ENCODE data around the gene KCNQ1. TPM values are rescaled to one million over a fixed set of nuclear protein-coding genes. Genes with fewer than 3 reads are reported as not detected.

The KCNQ1 gene
- total and polyA plus RNA-seq, 9 of the 15 experiments (the other 6 are each of a cell fraction or from before 2014, with no cell fraction given), result 0.44 TPM; not detected in 8

DNA sequence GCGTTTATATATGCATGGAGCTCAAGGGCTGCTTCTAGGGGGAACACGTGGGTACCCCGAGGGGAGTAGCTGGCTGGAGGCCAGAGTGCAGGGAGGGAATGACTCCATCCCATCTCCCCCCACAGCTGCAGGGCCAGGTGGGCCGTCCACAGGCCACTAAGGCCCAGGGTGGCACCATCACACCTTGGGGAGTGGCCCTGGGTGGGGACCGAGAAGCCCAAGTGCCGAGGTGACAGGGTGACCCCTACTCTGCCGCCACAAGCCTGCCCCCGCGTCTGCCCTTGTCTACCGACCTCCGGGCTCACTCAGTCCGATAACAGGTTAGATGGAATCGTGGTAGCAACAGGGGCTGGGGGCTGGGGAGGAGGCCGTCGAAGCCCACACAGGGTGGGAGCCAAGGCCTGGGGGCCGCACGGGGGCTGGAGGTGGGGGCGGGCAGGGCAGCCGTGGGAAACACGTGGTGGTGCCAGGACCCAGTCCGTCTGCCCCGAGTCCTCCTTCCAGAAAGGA, 129.3 kb downstream of the KCNQ1 start:
- no peak overlapping the region for H3K4me3 ChIP-seq
- no peaks in the 10 kb centered on the region for H3K36me3 ChIP-seq (ENCODE audit: control insufficient read depth, insufficient read depth, low read length)
- H4K20me1 ChIP-seq (replicated peaks; ENCODE audit: control insufficient read depth, insufficient read depth, low read length), result 0 out of 2 replicates have a peak, but pooled peaks cover 4% of the 10 kb centered on the region
- in situ Hi-C loops (cut with MboI) (no loop called here), intact Hi-C loops (cut with micrococcal nuclease) (no loop called here)
- no peaks in the 10 kb centered on the region for H3K79me2 ChIP-seq (ENCODE audit: control insufficient read depth, insufficient read depth, low read length)
- WGBS (ENCODE audit: insufficient coverage, low coverage, missing lambda C conversion rate), result 27% methylated on average over 9 of the region's 22 CpGs
- H3K27ac ChIP-seq (ENCODE audit: extremely low read depth, low read depth, low read length), result no peak overlapping the region
- no peak overlapping the region for H2AFZ ChIP-seq (ENCODE audit: low read depth, low read length)
- DNase-seq (ENCODE audit: extremely low read depth in 1 of 4, low spot score in 3 of 4) (no peak), ATAC-seq (no peak), FAIRE-seq (no peak)
- no peaks in the 10 kb centered on the region for H3K9me1 ChIP-seq (ENCODE audit: control insufficient read depth, insufficient read depth, low read length)
- POLR2A ChIA-PET, result interaction anchor here (0.6 to 0.9 kb wide), 2 partner anchors 13 to 58 kb away, joined by 3 read pairs; no protein-coding TSS in a partner anchor
- no peak for TF ChIP-seq SMAD1 (IDR thresholded peaks at IDR 0.05; ENCODE audit: low read depth, low read length, partially characterized antibody)
- peak; percentile 19; the same call in 1 of the 2 replicates for TF ChIP-seq NFIC (IDR thresholded peaks at IDR 0.05)
- H3K9me3 ChIP-seq (replicated peaks; ENCODE audit: control insufficient read depth, insufficient read depth, low read depth, low read length), result no peaks in the 10 kb centered on the region
- CTCF ChIA-PET (ENCODE audit: low intra/inter-chr PET ratio), result no interaction called here
- no TSS peak for BruUV-seq (replicated peaks)
- peaks cover 0 to 30% of the 10 kb centered on the region in 2 experiments; a peak in 3 of 5 replicates for H3K27me3 ChIP-seq (ENCODE audit: control insufficient read depth in 2 of 2, insufficient read depth in 2 of 2, low read length in 2 of 2)
- peak overlapping the region in 1 of 2 experiments; percentile 35; a peak in 1 of 4 replicates for H3K9ac ChIP-seq (ENCODE audit: insufficient read depth in 1 of 2, low read depth in 2 of 2, low read length in 2 of 2)
- no peak overlapping the region for H3K4me2 ChIP-seq (ENCODE audit: insufficient read depth, low read length)
- H3K4me1 ChIP-seq (replicated peaks in 1 of 2; ENCODE audit: control insufficient read depth in 2 of 2, insufficient read depth in 2 of 2, low read length in 2 of 2), result peaks cover 0 to 73% of the 10 kb centered on the region in 2 experiments; a peak in 2 of 5 replicates

DNA sequence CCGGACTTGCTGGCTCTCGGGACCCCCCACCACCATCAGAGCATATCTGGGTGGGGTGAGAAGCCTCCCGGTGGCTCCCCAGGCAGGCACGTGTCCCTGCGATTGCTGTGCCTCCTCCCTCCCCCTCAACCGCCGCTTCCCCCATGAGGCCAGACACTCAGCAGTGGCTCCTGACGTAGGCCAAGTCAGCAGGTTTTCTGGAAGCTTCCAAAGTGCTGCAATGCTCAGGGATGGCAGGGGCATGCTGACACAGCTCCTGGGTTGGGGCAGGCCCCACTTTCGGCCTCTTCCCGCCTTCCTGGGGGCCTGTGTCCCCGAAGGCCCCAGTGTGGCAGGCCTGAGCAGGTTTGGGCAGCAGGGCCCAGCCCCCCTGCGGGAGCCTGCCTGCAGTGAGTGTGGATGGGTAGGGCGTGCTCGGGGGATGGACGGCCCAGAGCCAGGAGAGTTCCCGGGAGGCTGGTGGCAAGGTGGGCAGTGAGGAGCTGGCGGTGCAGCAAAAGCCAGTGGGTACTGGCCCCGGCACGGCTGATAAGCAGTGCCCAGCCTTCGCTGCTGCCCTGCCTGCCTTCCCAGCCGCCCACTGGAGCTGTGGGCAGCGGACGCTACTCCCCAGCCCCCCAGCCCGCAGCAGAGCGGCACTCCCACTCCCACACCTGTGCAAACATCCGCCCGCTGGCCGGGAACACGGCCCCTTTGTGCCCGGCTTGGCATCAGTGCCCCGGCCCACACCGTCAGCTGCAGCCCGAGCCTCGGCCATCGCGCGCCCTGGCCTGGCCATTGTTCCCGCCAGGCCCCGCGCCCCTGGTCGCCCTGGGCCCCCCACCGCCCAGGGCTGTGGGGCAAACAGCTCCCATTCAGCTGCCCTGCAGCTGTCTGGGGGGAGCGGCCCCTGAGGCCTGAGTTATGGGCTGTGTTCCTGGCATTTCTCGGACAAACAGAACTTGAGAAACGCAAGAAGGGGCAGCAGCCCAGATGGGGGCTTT, 130.0 kb downstream of the KCNQ1 start:
- intact Hi-C loops (cut with micrococcal nuclease) (no loop called here), in situ Hi-C loops (cut with MboI) (no loop called here)
- Histone ChIP-seq H3K9ac (ENCODE audit: insufficient read depth in 1 of 2, low read depth in 2 of 2, low read length in 2 of 2) (peak overlapping the region in 1 of 2 experiments; percentile 35; a peak in 1 of 4 replicates), H3K4me3 (no peak overlapping the region), H3K27ac (ENCODE audit: extremely low read depth, low read depth, low read length) (no peak overlapping the region), H3K4me2 (ENCODE audit: insufficient read depth, low read length) (no peak overlapping the region), H3K36me3 (ENCODE audit: control insufficient read depth, insufficient read depth, low read length) (no peaks in the 10 kb centered on the region), H4K20me1 (replicated peaks; ENCODE audit: control insufficient read depth, insufficient read depth, low read length) (peaks cover 4% of the 10 kb centered on the region; the same call in 1 of the 2 replicates), H2AFZ (ENCODE audit: low read depth, low read length) (no peak overlapping the region), H3K9me3 (replicated peaks; ENCODE audit: control insufficient read depth, insufficient read depth, low read depth, low read length) (no peaks in the 10 kb centered on the region), H3K79me2 (ENCODE audit: control insufficient read depth, insufficient read depth, low read length) (no peaks in the 10 kb centered on the region), H3K27me3 (ENCODE audit: control insufficient read depth in 2 of 2, insufficient read depth in 2 of 2, low read length in 2 of 2) (peaks cover 0 to 24% of the 10 kb centered on the region in 2 experiments; a peak in 3 of 5 replicates), H3K9me1 (ENCODE audit: control insufficient read depth, insufficient read depth, low read length) (no peaks in the 10 kb centered on the region), H3K4me1 (replicated peaks in 1 of 2; ENCODE audit: control insufficient read depth in 2 of 2, insufficient read depth in 2 of 2, low read length in 2 of 2) (peaks cover 0 to 74% of the 10 kb centered on the region in 2 experiments; a peak in 2 of 5 replicates)
- BruUV-seq (replicated peaks), result no TSS peak
- ChIA-PET POLR2A (interaction anchor here (0.6 to 1.4 kb wide), 4 partner anchors 10 to 315 kb away, joined by 3 to 4 read pairs (median 3); no protein-coding TSS in a partner anchor), CTCF (ENCODE audit: low intra/inter-chr PET ratio) (no interaction called here)
- 43% methylated on average over 32 of the region's 45 CpGs for WGBS (ENCODE audit: insufficient coverage, low coverage, missing lambda C conversion rate)
- DNase-seq (ENCODE audit: extremely low read depth in 1 of 4, low spot score in 3 of 4) (peak in 1 of 4 experiments; percentile 22), FAIRE-seq (no peak), ATAC-seq (peak; percentile 55)
- TF ChIP-seq ZBTB5 (IDR thresholded peaks at IDR 0.05) (no peak), L3MBTL2 (IDR thresholded peaks at IDR 0.05) (peak; percentile 71; the same call in 1 of the 2 replicates), ARID4B (CRISPR knock-in tag; IDR thresholded peaks at IDR 0.05) (no peak)
